ENCODE data around the gene COG3.
A peak's percentile ranks its signal among the peaks of the same experiment; 100 is the strongest.

COG3 gene

DNA sequence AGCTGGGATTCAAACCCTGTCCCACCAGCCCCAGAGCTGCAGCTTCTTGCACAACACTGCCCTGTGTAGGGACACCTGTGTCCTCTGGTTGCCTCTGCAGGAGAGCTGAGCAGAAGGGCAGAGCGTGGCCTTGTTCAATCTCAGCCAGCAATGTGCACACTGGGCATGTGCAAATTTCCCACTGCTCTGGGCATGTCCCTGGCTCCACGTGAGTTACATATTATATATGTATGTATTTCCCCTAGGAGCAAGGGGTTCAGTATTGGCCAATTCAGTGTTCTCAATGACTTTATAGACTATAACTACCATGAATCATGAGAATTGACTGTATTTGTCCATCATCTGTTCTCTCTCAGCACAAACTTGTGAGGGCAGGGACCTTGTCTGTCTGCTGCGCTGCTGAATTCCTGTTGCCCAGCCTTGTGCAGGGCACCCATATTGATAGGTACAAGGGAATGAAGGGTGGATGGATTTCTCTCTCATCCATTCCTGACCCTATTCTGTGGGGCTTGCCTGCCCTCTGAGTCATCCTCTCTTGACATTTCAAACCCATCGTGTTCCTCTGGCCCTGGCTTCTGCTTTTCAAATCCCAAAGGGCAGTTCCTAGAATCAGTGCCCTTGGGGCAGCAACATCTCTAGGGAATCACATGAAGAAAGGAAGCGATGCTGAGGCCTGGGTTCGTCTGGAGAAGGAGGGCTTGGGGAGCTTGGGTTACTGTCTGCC is 81.1 kb downstream of the COG3 start:
- no peak for DNase-seq (ENCODE audit: low read depth)

DNA sequence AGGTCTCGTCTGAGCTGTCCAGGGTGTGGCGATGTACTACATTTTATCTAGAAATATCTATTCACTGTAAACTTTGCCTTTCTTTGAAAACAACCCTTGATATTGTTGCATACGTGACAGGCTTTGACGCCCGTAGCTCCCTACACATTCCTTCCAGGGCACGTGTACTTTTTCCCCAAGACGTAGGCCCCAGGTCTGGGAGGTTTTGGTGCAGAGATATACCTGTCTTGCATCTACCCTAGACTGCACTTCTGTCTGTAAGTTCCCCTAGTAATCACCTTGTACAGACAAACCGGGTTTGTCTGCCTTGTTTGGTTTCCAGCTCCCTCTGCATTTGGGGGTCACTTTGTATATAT is 81.6 kb downstream of the COG3 start:
- DNase-seq (ENCODE audit: low read depth), result no peak

DNA sequence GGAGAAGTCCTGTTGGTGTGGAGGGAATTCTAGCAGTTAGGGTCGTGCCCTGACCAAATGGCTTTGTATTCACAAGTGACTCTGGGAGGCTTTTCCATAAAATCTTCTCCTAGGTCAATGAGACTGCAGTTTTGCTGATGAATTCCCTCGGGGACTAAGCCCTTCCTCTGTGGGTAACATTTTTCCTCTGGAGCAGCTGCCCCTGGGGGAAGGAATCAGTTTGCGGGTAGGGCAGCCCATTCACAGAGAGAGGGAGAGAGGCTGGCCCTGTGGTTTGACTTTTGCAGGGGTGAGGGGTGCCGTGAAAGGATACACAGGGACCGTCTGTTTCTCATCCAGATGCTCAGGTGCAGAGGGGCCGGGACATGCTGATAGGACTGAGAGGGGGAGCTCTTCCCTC is 83.5 kb downstream of the COG3 start:
- no peak for DNase-seq (ENCODE audit: low read depth)

DNA sequence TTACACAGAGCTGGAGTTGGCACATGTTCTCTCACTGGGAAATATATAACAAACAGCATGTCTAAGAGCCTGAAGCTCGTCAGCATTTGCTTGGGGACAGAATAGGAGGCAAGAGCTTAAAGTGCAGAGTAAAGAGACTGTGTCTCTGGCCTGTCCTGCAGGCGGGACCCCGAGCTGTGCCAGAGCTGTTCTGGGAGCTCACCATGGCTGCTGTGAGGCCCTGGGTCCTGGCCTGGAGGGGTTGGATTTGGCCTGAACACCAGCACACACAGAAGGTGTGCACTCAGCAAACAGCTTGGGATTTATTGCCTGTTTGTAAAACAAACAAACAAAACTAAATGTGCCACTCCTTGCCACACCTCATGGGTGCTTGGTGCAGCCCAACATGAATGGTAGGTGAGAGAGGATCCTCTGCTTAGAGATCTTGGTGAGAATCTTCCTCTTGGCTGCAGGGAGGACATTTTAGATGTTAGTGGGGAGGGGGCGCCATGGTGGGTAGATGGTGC is 89.9 kb downstream of the COG3 start:
- DNase-seq (ENCODE audit: low read depth), result no peak

DNA sequence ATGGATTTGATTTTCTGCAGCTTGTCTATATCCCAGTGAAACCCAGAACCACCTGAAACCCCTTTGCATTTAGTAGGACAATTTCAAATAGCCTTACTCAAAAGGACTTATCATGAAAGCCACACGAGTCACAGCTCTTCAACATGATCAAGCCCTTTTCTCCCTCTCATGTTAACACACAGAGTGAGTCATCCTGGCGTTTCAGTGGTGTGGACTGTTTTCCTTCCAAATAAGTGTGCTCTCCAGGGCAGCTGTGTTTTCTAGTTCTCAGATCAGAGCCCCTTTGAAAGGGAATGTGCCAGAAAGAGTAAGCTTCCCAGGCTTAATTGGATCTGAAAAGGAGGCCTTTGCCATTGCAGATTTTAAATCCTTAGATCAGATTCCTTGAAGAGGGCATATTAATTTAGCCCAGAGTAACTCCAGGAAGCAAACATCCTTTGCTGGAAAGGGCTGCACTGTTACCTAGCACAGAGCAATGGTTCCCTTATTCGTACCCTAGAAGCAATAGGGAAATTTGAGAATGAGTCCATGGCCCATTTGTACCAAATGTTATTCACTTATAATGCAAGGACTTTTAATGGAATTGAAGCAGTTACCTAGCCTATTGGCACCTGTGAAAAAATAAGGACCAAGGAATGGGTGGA is 99.5 kb downstream of the COG3 start:
- peak; percentile 59 for DNase-seq (ENCODE audit: low read depth)

DNA sequence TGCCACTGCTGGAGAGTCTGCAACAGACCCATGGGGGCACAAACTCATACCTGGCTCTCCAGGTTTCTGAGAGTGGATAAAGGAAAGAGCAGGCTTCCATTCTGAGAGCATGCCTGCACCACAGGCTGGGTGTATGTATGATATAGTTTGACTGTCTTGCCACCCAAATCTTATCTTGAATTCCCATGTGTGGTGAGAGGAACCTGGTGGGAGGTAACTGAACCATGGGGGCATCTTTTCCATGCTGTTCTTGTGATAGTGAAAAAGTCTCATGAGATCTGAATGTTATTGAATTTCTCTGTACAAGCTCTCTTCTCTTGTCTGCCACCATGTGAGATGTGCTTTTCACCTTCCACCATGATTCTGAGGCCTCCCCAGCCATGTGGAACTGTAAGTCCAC is 100.6 kb downstream of the COG3 start:
- DNase-seq (ENCODE audit: low read depth), result no peak

DNA sequence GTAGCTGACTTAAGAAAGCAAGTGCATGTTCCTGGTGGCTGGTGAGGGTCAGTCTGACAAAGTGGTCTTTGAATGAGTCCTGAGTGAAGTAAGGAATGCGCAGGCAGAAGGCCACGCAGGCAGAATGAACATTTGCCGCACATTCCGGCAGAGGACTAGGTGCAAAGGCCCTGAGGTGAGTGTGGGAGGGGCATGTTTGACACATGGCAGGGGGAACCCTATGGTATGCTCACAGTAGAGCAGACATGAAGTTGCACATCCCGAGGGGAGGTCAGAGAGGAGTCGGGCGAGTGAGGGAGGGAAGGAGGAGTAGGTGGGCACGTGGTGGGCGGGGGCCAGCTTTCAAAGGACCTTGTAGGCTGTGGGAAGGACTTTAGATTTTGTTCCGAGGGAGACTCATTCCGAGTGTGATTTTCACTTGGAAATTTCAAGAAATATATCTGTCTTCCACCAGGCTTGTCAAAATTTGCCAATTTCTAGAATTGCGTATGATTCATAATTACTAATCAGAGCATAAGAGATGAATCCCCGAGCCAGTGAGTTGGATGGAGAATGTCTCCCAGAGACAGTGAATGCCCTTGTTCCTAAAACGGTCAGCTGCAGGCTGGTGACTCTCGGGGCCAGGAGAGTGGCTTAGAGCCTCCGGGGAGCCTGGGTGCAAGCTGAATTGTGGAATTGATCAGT is 110.5 kb downstream of the COG3 start:
- peak; percentile 54 for DNase-seq (ENCODE audit: low read depth)

DNA sequence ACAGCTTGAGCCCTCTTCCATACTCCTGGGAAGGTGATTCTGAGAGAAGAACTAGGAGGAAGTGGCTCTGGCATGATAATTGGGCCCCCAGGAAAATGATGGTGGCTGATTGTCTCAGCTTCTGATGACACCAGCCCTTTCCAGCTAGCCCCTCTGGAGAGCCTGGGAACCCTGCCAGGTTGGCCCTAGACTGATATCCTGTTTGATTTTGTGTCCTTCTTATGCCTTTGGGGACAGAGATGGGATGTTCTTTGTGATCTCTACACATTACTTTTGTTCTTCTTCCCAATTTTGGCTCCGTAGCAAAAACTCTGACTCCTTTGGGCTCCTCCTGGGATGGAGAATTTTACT is 111.1 kb downstream of the COG3 start:
- DNase-seq (ENCODE audit: low read depth), result no peak

DNA sequence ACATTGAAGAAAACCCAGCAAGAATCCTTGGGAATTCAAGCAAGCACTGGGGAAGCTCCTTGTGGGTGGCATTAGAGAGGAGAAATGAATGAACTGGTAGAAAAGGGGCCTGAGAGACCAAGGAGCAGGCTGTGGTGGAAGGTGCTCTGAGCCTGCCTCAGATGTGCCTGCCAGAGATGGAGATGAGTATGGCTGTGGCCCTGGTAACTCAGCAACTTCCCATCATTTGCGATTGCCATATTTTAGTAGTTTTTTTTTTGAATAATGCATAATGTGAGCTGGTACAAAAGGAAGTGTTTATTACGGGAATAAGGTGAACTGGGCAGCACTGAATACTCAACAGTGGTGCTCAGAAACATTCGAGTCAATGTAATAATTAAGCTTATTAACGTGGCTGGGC is 111.7 kb downstream of the COG3 start:
- DNase-seq (ENCODE audit: low read depth), result no peak

DNA sequence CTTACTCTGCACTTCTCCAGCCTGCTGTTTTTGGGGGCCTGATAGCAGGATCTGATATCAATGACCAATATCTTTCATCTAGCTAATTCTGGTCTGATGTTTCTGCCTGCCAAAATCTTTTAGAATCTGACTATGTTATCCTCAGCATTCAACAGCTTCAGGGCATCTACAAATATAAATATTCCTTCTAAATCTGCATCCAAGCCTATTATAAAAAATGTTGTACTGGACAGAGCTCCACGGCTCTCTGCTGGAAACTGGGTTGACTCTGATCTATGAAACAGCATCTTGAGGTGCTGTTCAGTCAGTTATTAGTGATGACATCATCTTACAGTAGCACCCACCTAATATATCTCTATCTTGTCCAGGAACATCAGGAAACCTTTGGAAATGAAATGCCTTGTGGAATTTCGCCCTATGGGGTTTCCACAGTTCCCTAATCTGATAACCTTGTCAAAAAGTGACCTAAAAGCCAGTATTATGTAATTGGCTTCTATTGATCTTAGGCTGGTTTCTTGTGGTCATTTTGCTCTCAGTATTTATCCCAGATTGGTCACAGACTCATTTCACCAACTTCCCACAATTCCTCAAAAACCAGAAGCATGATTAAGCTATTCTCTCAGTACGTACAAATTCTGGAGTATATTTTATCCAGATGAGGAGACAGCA is 117.8 kb downstream of the COG3 start:
- no peak for DNase-seq (ENCODE audit: low read depth)

DNA sequence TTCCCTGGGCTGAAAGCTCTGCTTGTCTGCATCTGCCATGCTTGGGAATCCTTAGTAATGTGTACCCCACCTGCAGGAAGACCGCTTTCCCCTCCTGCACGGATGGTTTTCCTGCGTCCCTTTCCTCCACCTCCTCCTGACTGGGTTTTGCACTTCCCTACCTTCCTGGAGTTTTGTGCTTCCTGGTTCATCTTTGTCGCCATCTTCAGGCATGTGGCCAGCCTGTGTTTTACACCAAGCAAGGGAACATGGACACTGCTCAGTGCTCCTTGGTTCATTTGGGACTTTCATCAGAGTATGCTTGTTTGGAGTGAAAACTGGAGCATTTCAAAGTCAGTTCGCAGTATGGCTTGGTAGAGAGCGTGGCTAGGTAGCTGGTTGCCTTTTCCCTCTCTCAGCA is 120.1 kb downstream of the COG3 start:
- DNase-seq (ENCODE audit: low read depth), result peak; percentile 26

Measured in ELR (cell line).